NB4 (cell line): ENCODE data around the gene MSI2.

Experiments
- MYC ChIP-seq: IDR thresholded peaks from 2 replicates; pipeline ENCODE4 v1.6.1; 2011; ENCODE audit warnings: low read depth, low read length
- POLR2A ChIP-seq: IDR thresholded peaks from 2 replicates; pipeline ENCODE4 v1.6.1; 2011; ENCODE audit warnings: mild to moderate bottlenecking; ENCODE audit not compliant: insufficient read length; ENCODE audit errors: extremely low read depth
- TF ChIP-seq, protein P1 (sequence below): IDR thresholded peaks from one replicate; pipeline ENCODE4 v1.5.1; 2012; ENCODE audit warnings: low read depth, low read length

DNA sequence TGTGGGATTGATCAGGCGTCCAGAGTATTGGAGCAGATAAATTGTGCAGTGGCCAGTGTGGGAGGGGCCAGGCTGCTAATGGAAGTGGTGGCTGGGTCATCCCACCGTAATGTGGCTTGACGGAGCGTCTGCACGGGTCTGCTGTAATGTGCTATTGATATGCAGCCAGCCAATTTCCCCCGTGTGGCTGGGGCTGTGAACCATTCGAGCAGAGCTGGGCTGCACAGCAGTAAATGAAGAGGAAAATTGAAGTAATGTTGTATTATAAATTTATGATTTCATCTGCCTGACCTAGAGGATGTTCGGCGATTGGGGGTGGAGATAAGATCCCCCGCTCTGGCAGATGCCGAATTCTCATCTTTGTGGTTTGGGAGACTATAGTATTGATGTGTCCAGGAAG, 367.3 kb downstream of the MSI2 start:
- TF ChIP-seq, protein P1, sequence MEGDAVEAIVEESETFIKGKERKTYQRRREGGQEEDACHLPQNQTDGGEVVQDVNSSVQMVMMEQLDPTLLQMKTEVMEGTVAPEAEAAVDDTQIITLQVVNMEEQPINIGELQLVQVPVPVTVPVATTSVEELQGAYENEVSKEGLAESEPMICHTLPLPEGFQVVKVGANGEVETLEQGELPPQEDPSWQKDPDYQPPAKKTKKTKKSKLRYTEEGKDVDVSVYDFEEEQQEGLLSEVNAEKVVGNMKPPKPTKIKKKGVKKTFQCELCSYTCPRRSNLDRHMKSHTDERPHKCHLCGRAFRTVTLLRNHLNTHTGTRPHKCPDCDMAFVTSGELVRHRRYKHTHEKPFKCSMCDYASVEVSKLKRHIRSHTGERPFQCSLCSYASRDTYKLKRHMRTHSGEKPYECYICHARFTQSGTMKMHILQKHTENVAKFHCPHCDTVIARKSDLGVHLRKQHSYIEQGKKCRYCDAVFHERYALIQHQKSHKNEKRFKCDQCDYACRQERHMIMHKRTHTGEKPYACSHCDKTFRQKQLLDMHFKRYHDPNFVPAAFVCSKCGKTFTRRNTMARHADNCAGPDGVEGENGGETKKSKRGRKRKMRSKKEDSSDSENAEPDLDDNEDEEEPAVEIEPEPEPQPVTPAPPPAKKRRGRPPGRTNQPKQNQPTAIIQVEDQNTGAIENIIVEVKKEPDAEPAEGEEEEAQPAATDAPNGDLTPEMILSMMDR = no peak
- TF ChIP-seq POLR2A = no peak
- TF ChIP-seq MYC = no peak
